NT2/D1 (cell line): Measurements from ENCODE around the gene LILRB1.

Source experiments
- DNase-seq: peaks from one replicate; pipeline ENCODE4 v3.0.0-alpha.2; 2011; ENCODE audit warnings: low read depth, low spot score
- H3K27me3 ChIP-seq: 2 replicates; pipeline ENCODE4 v1.6.0; 2011; ENCODE audit warnings: mild to moderate bottlenecking; ENCODE audit not compliant: insufficient read length, insufficient read depth
- H3K36me3 ChIP-seq: 2 replicates; pipeline ENCODE4 v1.6.1; 2011; ENCODE audit warnings: mild to moderate bottlenecking, low read length, mixed read lengths; ENCODE audit not compliant: insufficient read depth, insufficient read length
- H3K4me1 ChIP-seq: 2 replicates; pipeline ENCODE4 v1.5.1; 2011; ENCODE audit not compliant: insufficient read depth, insufficient read length
- H3K4me3 ChIP-seq: 2 replicates; pipeline ENCODE4 v1.5.1; 2011; ENCODE audit warnings: low read depth; ENCODE audit not compliant: insufficient read length
- H3K9ac ChIP-seq: 2 replicates; pipeline ENCODE4 v1.6.0; 2011; ENCODE audit warnings: low read depth; ENCODE audit not compliant: insufficient read length
- H3K9me3 ChIP-seq: 2 replicates; pipeline ENCODE4 v1.5.1; 2011; ENCODE audit warnings: mild to moderate bottlenecking, low read length; ENCODE audit not compliant: insufficient read depth
- SUZ12 ChIP-seq: IDR thresholded peaks from 2 replicates; pipeline ENCODE4 v1.6.1; 2011; ENCODE audit not compliant: insufficient read length, insufficient read depth; ENCODE audit errors: extremely low read depth
- YY1 ChIP-seq: IDR thresholded peaks from 2 replicates; pipeline ENCODE4 v1.6.1; 2011; ENCODE audit not compliant: insufficient read length, insufficient read depth
- ZNF274 ChIP-seq: IDR thresholded peaks from 2 replicates; pipeline ENCODE4 v1.6.1; 2011; ENCODE audit warnings: mild to moderate bottlenecking, low read depth, low read length

The LILRB1 gene

DNA sequence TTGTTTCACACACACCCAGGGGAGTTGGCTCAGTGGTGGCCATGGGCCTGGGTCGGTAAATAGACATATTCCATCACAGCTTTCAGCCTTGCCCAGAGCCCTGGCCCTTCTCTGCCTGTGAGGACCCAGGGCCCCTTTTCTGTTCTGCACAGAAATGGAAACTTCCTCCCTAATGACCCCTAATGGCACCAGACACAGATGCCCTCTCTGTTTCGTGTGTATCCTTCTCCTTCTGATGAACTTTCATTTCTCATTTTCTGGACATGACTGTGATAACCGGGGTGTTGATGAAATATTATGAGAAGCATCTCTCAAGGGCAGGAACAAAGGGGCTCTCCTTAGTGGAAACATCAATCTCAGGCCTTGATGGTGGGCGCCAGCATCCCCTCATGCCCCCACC lies 24.1 kb upstream of the LILRB1 start:
- Histone ChIP-seq H3K4me1 (no peaks in the 10 kb centered on the region), H3K36me3 (no peaks in the 10 kb centered on the region), H3K9ac (no peak overlapping the region), H3K4me3 (no peak overlapping the region), H3K9me3 (no peaks in the 10 kb centered on the region), H3K27me3 (peaks cover 4% of the 10 kb centered on the region)
- TF ChIP-seq YY1 (no peak), SUZ12 (no peak)
- DNase-seq: no peak

DNA sequence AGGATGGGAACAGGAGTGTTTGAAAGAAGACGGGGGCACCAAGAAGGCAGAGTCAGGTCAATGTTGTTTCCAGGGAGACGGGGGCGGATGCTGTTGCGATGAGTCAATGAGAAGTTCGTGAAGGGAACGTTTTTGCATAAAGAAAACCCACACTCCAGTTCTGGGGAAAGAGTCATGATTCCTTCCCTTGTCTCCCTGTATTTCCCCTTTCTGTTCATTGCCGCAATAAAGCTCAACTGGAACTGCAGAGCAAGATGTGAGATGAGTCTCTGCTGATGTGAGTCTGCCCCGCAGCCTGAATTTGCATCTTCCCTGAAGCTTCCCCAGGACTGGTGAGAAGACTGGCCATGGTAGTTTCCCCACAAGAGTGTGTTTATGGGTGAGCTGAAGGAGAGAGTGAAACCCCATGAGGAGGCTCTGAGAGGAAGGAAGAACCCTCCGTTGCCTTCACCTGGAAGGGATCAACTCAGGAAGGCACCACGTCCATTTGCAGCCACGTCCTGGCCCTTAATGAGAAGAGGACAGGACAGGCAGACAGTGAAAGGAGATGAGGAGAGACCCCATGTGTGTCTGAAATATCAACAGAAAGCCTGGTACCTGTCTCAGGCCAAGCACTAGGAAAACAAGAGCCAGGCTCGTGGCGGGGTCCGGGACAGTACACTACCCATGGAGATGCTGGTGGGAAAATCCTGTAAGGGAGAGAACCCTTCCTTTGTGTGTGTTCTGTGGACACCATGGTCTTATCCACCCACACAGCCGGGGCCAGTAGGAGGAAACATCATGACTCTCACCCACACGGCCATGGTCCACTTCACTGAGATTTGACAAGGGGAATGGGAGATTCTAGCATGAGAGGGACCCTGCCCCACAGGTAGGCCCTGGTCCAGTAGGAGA lies 23.1 kb upstream of the LILRB1 start:
- Histone ChIP-seq H3K36me3 (no peaks in the 10 kb centered on the region), H3K4me3 (no peak overlapping the region), H3K27me3 (peaks cover 4% of the 10 kb centered on the region), H3K4me1 (no peaks in the 10 kb centered on the region), H3K9me3 (no peaks in the 10 kb centered on the region), H3K9ac (no peak overlapping the region)
- DNase-seq: no peak
- TF ChIP-seq ZNF274: no peak
- no peak for TF ChIP-seq YY1
- no peak for TF ChIP-seq SUZ12

DNA sequence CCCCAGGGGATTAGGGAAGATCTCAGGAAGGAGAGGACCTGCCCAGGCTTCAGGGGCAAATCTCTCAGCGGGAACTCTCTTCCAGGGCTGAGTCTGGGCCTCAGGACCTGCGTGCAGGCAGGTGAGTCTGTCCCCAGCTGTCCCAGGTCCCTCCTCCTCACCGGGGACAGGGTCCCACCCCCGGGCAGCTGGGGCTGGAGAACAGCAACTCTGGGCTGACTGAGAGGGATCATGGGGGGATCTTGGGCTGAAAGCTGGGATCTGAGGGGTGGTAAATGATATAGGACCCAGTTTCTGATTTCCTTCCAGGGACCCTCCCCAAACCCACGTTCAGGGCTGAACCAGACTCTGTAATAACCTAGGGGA lies 22.5 kb upstream of the LILRB1 start:
- TF ChIP-seq YY1 (no peak), ZNF274 (no peak), SUZ12 (no peak)
- Histone ChIP-seq H3K36me3 (no peaks in the 10 kb centered on the region), H3K9ac (no peak overlapping the region)

DNA sequence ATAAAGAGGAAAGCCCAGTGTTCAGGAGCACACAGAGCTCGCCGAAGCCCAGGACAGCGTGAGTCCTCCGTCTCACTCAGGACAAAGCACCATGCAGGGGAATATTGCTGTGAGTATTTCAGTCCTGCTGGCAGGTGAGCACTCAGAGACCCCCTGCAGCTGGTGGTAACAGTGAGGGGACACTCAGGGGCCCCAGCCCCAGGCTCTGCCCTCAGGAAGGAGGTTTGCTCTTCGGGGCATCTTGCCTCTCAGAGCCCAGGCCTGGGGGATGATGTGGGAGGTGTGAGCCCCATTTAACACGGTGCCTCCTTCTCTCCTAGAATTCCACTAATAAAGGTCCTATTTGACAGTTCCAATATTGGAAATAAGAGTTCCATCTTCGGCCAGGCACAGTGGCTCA lies 22.1 kb upstream of the LILRB1 start:
- Histone ChIP-seq H3K9ac (no peak overlapping the region), H3K27me3 (peaks cover 4% of the 10 kb centered on the region), H3K36me3 (no peaks in the 10 kb centered on the region), H3K4me1 (no peaks in the 10 kb centered on the region), H3K4me3 (no peak overlapping the region), H3K9me3 (no peaks in the 10 kb centered on the region)
- TF ChIP-seq ZNF274 (no peak), SUZ12 (no peak), YY1 (no peak)
- DNase-seq: no peak

More for the DNA sequence above, 22.5 kb upstream of the LILRB1 start:
- peaks cover 4% of the 10 kb centered on the region for H3K27me3 ChIP-seq
- H3K9me3 ChIP-seq: no peaks in the 10 kb centered on the region
- no peaks in the 10 kb centered on the region for H3K4me1 ChIP-seq
- no peak overlapping the region for H3K4me3 ChIP-seq
- DNase-seq: no peak

DNA sequence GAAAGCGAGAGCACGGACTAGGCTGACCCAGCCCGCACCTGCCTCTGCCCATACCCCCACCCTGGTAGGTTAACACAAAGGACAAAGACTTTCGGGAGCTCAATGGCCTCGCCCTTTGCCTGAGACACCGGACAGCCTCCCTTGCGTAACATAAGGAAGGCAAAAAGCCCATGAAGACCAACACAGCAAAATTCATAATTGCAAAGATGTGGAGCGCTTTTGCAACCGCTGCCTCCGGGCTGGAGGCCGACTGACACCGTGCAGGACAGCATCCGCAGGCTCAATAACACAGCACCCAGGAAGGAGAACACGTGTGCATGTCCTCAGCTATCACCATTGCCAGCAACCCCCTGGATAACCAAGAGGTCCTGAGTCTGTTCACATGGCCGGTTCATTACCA lies 21.5 kb upstream of the LILRB1 start:
- no peak overlapping the region for H3K9ac ChIP-seq
- H3K9me3 ChIP-seq: no peaks in the 10 kb centered on the region
- no peaks in the 10 kb centered on the region for H3K4me1 ChIP-seq
- no peaks in the 10 kb centered on the region for H3K36me3 ChIP-seq
- H3K27me3 ChIP-seq: peaks cover 4% of the 10 kb centered on the region
- H3K4me3 ChIP-seq: no peak overlapping the region
- DNase-seq: no peak
- TF ChIP-seq YY1: no peak
- TF ChIP-seq SUZ12: no peak
- no peak for TF ChIP-seq ZNF274

DNA sequence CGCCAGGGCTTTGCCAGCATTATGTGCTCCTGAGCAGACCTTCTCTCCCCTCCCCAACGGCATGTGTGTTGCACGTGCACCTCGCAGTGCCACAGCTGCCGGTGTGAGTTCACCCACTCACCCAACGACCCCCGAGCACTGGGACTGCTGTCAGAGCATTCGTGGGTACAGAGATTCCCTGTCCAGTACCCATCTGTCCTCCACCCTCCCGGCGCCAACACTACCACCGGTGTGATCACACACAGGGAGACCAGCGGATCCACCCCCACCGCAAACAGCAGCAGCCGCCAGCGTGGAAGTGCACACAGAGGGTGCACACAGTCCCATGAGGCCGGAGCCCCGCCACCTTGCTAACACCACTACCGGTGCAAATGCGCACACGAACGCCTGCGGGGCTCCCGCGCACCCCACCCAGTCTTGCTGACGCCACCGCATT lies 20.9 kb upstream of the LILRB1 start:
- no peaks in the 10 kb centered on the region for H3K4me1 ChIP-seq
- no peak for DNase-seq
- H3K36me3 ChIP-seq: no peaks in the 10 kb centered on the region
- H3K9ac ChIP-seq: no peak overlapping the region
- TF ChIP-seq ZNF274: no peak
- no peak for TF ChIP-seq SUZ12
- no peak for TF ChIP-seq YY1
- peaks cover 4% of the 10 kb centered on the region for H3K27me3 ChIP-seq
- no peak overlapping the region for H3K4me3 ChIP-seq
- H3K9me3 ChIP-seq: no peaks in the 10 kb centered on the region

DNA sequence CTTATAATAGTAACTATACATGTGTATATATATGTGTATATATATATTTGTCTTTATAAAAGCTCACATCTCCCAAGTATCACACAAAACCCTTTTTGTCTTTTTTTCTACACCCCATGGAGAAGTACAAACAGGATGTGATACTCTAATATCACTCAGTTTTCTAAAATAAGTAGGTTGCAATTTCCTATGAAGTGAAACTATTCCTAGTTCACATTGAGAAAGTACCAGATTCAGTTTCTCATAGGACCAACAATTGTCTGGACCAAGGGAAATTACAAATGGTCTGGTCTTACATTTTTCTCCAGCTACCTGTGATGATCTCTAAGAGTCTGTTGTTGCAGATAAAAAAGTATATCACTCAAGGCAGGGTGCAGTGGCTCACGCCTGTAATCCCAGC lies 17.9 kb upstream of the LILRB1 start:
- H3K9me3 ChIP-seq: no peaks in the 10 kb centered on the region
- no peak for TF ChIP-seq SUZ12
- TF ChIP-seq ZNF274: no peak
- no peak for TF ChIP-seq YY1
- no peak overlapping the region for H3K9ac ChIP-seq
- no peaks in the 10 kb centered on the region for H3K36me3 ChIP-seq
- H3K27me3 ChIP-seq: no peaks in the 10 kb centered on the region
- no peak overlapping the region for H3K4me3 ChIP-seq
- H3K4me1 ChIP-seq: no peaks in the 10 kb centered on the region
- no peak for DNase-seq
